Transverse colon (tissue), 4 donors: Measurements from ENCODE around the gene B4GALT2.

Source experiments
- POLR2AphosphoS5 ChIP-seq, 3 donors: sonication (generic); formaldehyde crosslinking; IDR thresholded peaks; one replicate each; pipeline ENCODE4 v1.6.1; 2016; ENCODE audit warnings: antibody characterized with exemption in 3 of 3
- TF ChIP-seq, protein P1 (sequence below), 5 experiments: fragments of 200-600 bp in 3 of 5; fragments of 450-650 bp in 2 of 5; sonication (generic) in 3 of 5; IDR thresholded peaks; 1 replicate in 2 of 5; 2 replicates in 3 of 5; pipeline ENCODE4 v1.5.1; 2016 to 2017; ENCODE audit warnings: antibody characterized with exemption in 5 of 5, inconsistent platforms in 3 of 5, mild to moderate bottlenecking in 2 of 5, moderate library complexity in 1 of 5

DNA sequence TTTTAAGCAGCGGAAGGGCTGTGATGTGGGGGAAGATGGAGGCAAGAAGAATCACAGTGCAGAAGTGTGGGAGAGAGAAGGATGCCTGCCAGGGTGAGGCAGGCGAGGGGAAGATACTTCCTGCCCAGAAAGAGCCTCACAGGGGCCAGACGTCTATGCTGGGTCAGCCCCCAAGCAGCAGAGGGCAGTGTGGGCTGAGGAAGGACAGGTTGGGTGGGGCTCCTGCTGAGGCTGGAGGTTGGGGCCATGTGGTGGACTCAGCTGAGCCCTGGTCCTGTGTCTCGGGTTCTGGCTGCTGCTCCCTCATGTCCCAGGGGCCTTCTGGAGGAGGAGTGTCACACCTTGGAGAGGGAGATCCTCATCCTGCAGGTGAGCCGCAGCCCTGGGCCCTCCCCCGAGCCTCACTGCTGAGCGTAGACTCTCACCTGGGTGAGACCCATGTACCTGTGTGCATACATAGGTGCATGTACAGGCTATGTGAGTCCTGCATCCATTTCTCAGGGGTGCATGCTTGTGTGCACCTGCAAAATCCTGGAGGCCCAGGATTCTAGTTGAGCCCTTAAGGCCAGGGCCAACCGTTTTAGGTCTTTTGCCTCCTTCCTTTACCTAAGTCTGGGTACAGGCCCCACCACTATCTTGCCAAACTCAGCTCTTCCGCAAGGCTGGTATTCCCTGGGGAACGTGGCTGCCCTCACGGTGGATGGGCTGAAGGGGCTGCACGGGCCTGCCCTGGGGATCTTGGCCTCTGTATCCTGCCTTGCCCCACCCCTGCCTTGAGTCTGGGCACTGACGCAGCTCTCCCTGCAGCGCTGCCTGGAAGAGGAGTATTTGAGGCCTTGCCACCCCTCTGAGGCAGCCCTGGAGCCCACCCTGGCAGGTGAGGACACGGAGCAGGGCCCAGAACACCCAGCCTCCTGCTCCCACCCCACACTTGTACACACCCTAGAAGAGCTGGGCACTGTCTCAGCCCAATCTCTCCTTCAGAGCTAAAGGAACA, 16.1 kb downstream of the B4GALT2 start:
- no peak for TF ChIP-seq POLR2AphosphoS5 (IDR thresholded peaks at IDR 0.05)
- TF ChIP-seq, protein P1, sequence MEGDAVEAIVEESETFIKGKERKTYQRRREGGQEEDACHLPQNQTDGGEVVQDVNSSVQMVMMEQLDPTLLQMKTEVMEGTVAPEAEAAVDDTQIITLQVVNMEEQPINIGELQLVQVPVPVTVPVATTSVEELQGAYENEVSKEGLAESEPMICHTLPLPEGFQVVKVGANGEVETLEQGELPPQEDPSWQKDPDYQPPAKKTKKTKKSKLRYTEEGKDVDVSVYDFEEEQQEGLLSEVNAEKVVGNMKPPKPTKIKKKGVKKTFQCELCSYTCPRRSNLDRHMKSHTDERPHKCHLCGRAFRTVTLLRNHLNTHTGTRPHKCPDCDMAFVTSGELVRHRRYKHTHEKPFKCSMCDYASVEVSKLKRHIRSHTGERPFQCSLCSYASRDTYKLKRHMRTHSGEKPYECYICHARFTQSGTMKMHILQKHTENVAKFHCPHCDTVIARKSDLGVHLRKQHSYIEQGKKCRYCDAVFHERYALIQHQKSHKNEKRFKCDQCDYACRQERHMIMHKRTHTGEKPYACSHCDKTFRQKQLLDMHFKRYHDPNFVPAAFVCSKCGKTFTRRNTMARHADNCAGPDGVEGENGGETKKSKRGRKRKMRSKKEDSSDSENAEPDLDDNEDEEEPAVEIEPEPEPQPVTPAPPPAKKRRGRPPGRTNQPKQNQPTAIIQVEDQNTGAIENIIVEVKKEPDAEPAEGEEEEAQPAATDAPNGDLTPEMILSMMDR (IDR thresholded peaks at IDR 0.05), result peak in 4 of 5 experiments; percentile 13 to 40 (median 32)
